GM11168 (cell line): ENCODE data around the gene CX3CL1.

ENCODE experiments used
- in situ Hi-C: fragments of 300-500 bp; cut with MboI; formaldehyde crosslinking; loops from one replicate; pipeline ENCODE4 v1.12.0; 2022; ENCODE audit warnings: low sequenced_read_pairs; ENCODE audit not compliant: unreplicated experiment

CX3CL1 gene

GRCh38 chr16:57401943-57402640, 29.8 kb downstream of the CX3CL1 start:
- in situ Hi-C loops = no loop called here

DNA sequence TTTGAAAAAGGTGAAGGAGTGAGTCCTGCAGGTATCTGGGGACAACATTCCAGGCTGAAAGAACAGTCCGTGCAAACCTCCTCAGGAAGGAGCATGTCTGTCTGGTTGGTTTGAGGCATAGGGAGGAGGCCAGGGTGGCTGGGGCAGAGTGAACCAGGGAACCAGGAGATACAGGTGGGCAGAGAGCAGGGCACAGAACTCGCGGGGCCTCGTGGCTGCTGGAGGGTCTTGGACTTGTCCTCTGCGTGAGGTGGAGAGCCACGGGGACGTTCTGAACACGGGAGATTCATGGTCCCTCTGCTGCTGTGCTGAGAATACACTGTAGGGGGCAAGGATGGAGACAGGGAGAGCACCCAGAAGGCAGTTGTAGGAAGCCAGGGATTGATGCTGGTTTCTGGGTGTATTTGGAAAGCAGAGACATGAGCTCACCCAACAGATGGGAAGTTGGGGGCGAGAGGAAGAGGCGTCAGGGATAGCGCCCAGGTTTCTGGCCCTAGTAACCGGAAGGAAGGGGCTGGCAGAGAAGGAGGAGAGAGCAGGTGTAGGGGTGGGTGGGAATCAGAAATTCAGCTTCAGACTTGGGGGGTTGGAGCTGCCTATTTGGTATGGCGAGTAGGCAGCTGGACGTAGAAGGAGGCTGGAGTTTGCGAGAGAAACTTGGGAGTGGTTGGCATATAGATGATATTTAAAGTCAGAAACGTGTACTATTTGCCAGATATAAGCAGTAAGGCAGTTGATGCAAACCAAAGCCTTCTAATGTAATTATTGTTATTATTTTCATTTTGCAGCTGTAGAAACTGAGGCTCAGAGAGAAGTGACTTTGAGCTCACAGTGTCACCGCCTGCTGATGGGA, 31.9 kb downstream of the CX3CL1 start, which contains the start of gene CCL17:
Gene CCL17 (plus strand): TSS at position 803 of the 853 bp plus-strand sequence. CDS start 9,166 bp downstream, outside the sequence.
- in situ Hi-C loops = no loop called here

DNA sequence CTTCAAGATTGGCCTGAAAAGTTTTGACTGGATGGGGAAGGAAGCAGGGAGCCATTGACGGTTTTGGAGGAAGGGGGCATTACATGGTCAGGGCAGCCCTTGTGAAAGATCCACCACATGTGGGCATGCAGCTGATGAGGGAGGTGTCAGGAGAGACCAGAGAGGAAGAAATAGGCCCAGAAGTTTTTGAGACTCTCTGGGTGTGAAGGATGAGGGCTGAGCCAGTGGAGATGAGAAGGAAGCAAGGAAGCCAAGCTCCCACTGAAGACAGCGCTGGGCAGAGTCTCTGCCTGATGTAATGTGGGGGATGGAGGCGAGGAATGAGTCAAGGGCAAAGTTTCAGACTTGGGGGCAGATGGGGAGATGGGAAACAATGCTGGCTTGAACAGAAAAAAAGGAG, 32.8 kb downstream of the CX3CL1 start:
- in situ Hi-C loops = no loop called here

DNA sequence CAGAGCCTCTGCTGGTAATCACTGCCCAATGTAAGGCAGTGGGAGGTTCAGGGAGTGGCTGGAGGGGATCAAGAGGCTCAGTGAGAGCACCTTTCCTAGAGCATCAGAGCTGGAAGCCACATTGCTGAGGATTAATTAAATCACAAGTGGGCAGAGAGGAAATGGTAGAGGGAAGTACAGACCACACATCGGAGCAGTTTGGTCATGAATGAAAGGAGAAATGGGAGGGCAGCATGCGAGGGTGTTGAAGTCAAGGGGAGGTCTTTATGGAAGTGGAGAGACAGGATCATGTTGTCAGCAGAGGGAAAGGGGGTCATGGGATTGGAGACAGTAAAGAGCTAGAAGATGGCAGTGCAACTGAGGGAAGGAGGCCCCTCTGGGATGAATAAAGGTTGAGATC, 34.6 kb downstream of the CX3CL1 start:
- in situ Hi-C loops = no loop called here

DNA sequence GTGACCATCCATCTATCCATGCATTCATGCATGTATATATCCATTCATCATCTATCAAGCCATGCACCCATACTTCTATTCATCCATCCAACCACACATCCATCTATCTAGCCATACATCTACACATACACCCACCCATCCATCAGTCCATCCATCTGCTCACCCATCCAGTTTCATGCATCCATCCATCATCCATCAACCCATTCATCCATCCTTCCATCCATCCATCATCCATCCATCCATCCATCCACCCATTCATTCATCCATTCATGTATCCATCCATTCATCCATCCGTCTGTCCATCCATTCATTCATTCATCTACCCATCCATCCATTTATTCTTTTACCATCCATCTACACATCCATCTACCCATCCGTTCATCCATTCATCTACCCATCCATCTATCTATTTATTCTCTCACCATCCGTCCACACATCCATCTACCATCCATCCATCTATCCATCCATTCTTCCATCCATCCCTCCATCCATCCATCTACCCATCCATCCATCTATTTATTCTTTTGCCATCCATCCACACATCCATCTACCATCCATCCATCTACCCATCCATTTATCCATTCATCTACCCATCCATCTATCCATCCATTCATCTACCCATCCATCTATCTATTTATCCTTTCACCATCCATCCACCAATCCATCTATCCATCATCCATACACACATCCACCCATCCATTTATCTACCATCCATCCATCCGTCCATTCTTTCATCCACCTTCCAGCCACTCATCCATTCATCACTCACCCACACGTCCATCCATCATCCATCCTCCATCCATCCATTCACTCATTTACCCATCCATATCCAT, 35.4 kb downstream of the CX3CL1 start:
- in situ Hi-C loops = no loop called here

GRCh38 chr16:57409065-57409464, 36.8 kb downstream of the CX3CL1 start:
- in situ Hi-C loops = no loop called here

GRCh38 chr16:57409870-57410587, 37.7 kb downstream of the CX3CL1 start:
- in situ Hi-C loops = no loop called here

DNA sequence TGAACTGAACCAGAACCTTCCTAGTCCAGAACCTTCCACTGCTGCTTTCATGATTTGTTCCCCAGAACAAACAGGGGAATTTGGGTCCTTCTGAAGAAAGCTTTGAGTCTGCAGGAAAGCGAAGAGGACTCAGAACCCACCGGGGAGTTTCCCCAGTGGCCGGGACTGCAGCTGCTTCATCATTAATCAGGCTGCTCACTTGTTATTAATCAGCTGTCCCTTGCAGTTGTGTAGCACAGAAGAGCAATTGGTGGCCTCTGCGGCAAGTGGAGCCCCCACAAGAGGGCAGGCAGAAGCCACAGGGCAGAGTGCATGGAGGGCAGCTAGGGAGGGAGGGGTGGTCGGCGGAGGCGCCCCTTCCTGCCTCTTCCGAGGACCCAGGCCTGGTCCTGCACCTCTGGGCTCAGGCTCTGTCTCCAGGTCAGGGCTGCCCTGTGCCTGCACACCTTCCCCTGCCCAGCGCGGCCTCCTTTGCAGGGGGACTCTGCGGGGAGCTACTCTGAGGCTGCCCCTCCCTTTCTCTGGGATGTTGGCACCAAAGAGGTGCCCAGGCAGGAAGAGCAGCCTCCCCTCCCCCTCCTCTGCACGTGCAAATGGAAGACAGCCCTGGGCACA, 39.2 kb downstream of the CX3CL1 start:
- in situ Hi-C loops = no loop called here

GRCh38 chr16:57412584-57412983, 40.3 kb downstream of the CX3CL1 start:
- in situ Hi-C loops = no loop called here

- in situ Hi-C loops = no loop called here
Measured at GRCh38 chr16:57413301-57413730, 41.0 kb downstream of the CX3CL1 start.

DNA sequence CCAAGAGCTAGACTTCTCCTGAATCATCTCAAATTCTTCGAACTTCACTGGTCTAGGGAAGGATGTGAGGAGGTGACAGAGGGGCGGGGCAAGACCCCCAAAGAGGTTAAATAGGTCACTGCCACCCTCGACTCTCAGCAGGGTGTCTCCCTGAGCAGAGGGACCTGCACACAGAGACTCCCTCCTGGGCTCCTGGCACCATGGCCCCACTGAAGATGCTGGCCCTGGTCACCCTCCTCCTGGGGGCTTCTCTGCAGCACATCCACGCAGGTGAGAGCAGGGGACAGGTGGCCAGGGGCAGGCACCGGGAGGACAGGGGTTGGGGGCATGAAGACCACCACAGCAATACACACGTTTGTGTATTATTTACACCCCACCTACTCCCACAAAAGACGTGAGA, 41.4 kb downstream of the CX3CL1 start:
- in situ Hi-C loops = no loop called here

GRCh38 chr16:57416084-57416483, 43.8 kb downstream of the CX3CL1 start:
- in situ Hi-C loops = loop anchor here (5.0 kb wide), 1 partner anchor 114 kb away; no protein-coding TSS in a partner anchor

DNA sequence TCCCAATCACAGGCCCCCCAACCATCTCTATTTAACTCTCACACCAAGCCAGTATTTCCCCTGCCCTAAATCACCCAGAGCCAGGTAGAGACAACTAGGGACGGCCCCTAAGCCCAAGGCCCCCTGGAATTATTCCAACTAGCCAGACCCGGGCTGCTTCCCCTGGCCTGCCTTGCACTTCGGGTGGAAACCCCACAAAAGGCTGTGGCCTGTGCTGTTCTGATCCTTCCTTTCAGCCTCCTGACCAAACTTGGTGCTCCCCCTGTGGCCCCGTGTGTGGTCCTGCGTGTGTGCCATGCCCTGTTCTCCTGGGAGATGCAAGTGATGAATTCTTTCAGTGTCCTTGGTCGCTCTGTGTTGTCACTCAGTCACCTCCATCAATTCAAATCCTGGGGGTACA, 47.2 kb downstream of the CX3CL1 start:
- in situ Hi-C loops = loop anchor here (5.0 kb wide), 1 partner anchor 117 kb away; no protein-coding TSS in a partner anchor

GRCh38 chr16:57422026-57422944, 50.0 kb downstream of the CX3CL1 start:
- in situ Hi-C loops = no loop called here

DNA sequence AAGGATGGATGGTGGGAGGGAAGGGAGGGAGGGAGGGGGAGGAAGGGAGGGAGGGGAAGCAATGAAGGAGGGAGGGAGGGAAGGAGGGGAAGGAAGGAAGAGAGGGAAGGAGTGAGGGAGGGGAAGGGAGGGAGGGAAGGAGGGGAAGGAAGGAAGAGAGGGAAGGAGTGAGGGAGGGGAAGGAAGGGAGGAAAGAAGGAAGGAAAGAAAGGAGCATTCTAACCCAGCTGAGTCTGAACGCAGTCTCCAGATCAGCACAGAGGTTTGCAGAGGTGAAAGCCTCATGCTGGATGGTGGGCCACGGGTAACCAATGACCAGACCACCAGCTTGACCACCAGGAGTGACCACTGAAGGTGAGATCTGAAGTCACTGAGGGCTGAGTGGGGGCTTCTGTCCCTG, 50.9 kb downstream of the CX3CL1 start:
- in situ Hi-C loops = no loop called here

DNA sequence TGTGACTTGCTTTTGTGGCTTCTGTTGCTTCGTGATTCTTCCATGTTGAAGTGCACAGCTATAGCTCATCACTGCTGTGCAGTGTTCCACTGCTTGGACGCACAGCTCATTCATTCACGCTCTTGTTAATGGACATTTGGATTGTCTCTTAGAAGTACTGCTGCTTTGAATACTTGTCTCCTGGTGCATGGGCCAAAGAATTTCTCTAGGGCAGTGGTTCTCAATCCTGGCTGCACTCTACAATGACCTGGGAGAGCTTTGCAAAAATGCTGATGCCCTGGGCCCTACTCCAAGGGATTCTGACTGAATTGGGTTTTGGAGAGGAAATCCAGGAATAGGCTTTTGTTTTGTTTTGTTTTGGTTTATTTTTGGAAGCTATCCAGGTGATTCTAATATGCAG, 52.3 kb downstream of the CX3CL1 start:
- in situ Hi-C loops = no loop called here

DNA sequence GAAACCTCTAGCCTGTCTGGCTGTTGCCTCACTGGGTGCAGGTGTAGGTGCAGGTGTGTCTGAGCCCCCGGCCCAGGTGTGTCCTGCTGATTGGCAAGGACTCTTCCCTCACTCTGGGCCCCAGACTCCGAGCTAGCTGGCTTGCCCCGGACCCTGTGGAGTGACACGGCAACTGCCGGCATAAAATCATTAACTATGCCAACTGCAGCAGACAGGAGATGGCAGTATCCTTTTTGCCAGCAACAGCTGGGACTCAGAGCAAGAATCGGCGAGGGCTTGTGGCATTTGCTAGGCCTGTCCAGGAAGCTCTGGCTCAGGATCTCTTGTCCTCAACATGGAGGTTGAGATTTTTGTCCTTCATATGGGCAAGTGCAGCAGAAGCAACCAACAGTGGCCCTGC, 54.1 kb downstream of the CX3CL1 start:
- in situ Hi-C loops = no loop called here

DNA sequence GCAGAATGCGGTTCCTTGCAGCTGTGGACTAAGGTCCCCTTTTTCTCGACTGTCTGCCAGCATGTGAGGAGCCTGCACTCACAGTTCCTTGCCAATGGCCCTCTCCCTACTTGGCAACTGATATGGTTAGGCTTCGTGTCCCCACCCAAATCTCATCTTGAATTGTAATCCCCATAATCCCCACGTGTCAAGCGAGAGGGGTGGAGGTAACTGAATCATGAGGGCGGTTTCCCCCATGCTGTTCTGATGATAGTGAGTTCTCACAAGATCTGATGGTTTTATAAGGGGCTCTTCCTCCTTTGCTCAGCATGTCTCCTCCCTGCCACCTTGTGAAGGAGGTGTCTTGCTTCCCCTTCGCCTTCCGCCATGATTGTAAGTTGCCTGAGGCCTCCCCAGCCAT, 55.0 kb downstream of the CX3CL1 start:
- in situ Hi-C loops = no loop called here
